Measurements from ENCODE around the gene ADAMTS6.
A peak's percentile ranks its signal among the peaks of the same experiment; 100 is the strongest.
"Not testable (repeated sequence)": the region's sequence is repeated elsewhere in the genome, so short reads cannot be mapped to it uniquely, and the experiment has no call there.

Gene ADAMTS6

DNA sequence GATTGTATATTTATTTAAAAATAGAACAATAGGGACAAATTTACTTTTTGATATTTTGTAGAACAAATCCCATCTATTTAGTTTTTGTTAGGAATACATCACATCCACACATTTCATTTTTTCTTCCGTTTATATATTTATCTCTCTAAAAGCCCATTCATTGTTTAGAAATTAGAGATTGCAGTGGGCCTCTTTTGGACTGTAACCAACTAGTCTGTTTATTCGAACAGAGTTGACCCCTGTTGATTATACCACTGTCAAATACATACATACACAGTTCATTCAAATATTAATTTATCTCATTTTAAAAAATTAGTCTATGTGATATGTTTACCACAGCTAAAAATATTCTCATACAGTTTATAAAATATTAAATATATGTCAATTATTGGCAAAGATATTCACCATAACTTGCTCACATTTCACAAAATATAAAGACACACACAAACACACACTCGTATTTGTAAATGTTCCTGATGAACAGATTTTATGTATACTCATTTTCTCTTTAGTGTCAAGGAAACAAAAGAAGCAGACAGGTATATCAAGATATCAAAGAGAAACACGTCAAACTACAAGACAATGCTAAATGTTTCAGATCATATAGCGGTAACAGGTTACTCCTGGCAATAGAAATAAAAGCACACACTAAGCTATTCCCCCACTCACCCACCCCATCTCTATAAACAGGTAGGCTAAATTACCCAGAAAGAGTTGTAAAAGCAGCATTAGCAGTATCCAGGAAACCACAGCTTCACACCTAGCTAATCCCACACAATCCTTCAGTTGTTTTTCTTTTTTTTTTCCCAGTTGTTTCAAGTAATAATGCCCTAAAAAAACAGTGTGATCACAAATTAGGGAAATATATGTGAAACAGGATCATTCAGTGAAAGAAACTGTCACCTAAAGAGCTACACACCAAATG lies 283.9 kb downstream of the ADAMTS6 start:
- no peak for DNase-seq (ENCODE audit: low read depth)

DNA sequence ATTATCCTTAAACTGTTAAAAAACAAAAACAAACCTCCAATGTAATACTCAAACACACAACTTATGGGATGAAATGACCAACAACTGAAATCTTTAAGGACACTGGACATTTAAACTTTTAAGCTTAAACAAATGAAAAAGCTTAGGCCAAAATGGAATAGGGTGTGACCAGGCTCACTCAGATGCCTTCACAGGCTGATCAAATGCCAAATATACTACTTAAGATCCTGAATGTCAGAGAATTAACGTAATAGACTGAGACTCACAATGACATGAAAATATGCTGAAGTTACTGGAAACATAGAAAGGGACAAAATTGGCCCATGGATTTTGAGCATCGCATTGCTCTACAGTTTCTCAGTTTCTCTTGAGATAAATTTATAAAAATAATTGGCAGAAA lies 286.8 kb downstream of the ADAMTS6 start:
- no peak for DNase-seq (ENCODE audit: low read depth)

DNA sequence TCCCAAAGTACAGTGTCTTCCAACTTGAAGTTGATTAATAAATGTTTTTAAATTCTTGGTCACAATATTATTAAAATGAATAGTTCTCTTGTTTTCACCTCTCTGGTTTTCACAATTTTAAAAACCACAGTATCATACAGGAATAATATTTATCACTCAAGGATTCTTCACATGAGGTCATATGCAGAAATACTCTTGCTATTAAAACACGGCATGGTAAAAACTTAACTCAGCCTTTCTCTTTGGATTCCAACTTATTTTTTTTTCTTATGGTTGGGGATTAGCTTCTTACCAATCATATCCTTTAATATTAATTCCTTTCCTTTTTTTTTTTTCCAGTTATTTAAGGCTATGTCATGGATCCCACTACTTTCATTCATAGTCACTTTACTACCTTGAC lies 289.4 kb downstream of the ADAMTS6 start:
- no peak for DNase-seq (ENCODE audit: low read depth)

DNA sequence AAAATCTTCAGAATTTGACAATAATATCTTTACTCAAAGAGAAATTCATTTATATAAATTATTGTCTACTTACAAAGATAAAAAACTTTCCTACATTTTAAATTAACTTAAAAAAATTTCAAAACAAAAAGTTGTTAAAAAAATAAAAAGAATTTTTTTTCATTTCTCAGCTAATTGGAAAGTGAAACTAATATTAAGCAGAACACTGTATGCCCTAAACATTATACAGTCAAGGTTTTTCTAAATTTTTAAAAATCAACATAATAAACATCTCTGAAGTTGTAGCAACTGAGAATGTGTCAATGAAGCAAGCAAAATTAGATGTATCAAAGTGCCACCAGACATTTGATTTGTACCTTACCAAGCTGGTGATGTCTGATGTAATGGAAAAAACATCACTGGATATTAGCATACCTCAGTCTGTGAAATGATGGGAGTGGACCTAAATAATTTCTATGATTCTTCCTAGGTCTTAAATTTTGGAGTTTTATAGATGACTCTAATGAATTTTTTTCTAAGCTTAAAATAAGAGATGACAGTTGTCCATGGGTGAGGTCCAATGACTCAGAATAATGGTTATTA lies 290.1 kb downstream of the ADAMTS6 start:
- no peak for DNase-seq (ENCODE audit: low read depth)

DNA sequence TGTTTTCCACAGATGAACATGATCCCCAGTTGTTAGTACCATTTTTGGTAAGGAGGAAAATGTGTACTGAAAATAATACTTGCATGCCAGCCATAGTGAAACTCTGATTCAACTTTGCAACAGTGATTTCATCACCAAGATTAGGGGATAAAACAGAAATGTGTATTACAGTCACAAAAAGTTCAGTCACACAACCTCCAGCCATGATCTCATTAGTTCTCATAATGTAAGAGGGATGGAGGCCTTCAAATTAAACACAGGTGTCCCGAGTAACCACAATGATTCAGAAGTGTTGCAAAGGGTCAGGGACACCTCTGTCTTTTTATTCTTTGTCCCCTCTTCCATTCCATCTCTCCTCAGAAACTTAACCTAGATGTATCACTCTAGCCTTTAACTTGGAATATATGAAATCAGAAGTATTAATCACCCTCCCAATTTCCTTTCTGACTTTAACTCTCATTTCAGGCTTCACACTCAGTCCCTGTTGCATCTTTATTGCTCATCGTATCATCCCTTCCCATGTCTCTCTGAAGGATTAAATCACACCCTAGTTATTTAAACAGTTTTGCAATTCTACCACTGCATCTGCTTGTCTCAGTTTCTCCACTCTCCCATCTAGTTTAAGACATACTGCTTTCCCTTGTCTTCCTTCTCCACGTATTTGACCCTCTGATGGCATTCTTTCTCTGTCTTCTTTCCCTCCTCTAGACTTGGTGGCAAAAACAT lies 291.2 kb downstream of the ADAMTS6 start:
- DNase-seq (ENCODE audit: low read depth): no peak

DNA sequence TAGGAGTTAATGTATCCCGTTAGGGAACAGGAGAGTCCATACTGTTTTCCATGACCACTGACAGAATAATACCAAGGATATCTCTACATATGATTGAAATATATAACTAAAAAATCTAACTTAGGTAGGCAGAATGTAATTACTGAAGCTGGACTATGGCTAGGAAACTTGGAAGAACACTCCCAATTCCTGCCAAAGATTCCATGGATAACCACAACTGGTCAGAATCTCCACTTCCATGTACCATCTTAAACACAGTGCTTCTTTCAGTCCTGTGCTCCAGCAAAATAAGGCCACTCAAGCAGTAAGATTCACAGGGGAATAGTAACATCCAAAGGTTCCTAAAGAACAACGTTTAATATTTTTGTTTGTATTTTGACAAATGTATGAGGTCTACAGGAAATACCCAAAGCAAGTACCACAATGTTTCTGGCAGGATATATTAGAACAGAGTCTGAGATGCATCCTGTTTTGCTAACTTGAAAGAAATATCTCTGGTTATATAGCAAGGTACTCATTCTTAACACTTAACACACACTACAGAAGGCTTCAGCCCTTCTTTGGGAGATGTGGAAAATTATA lies 295.0 kb downstream of the ADAMTS6 start:
- DNase-seq (ENCODE audit: low read depth): no peak

DNA sequence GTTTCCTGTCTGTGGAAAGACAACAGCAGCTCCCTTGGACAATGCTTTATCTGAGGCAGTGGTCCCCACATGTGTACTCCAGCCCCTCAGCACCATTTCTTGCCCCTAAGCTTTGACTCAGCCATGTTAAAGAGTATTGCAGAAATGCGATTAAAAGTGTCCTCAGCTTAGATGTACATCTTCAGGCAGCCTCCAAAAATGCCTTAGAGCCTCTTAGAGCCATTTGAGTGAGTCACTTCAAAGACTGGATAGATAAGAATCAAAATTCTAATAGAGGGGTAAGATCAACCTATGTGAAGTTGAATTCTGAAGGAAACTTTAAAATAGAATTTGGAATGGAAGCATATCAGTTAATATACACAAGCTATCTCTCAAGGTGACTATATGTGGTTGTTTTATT lies 296.3 kb downstream of the ADAMTS6 start:
- DNase-seq (ENCODE audit: low read depth): no peak

DNA sequence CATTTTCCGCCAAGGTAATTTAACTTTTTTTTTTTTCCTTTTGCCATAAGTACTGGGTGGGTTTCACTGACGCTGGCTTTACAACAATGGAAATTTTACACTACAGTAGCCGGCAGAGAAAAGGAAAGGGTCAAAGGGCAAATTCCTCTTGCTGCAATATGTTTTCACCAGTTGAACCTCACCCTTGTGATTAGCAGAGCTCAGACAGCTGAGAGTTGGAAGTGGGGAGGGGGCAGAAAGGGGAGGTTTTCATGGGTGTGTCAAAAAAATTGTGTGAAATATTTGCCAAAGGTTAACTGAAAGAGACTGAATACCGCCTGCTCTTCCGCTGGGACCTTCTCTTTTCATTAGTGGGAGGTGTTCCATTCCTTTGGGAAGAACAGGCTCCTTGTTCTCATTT lies 296.9 kb downstream of the ADAMTS6 start:
- DNase-seq (ENCODE audit: low read depth): no peak

DNA sequence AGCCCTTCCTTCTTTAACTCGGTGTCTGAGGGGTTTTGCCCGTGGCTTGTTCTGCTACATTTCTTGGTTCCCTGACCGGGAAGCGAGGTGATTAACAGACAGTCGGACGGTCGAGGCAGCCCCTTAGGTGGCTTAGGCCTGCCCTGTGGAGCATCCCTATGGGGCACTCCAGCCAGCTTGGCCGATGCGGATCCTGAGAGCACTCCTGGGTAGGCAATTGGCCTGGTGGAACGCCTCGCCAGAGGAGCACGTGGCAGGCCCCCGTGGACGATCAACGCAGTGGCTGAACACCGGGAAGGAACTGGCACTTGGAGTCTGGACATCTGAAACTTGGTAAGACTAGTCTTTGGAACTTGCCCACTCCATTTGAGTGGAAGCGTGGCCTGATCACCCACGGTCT lies 307.5 kb downstream of the ADAMTS6 start:
- not testable (repeated sequence) for DNase-seq (ENCODE audit: low read depth)

DNA sequence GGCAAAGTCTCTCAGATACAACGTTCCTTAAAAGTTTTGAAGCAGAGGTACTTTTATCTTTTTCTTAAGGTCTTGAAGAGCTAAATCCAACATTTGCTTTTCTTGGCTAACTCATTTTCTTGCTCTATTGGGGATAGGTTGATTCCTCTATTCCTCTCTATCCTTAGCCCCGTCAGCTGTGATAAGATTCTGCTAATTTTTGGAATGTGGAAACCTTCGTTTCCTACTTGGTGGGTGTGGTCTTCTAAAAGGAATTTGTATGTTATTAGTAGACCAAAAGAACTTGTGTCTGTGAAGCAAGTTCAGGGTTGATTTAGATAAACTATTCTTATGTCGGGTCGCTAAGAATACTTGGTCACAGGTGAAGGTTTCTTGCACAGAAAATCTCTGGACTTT lies 308.6 kb downstream of the ADAMTS6 start:
- no peak for DNase-seq (ENCODE audit: low read depth)

DNA sequence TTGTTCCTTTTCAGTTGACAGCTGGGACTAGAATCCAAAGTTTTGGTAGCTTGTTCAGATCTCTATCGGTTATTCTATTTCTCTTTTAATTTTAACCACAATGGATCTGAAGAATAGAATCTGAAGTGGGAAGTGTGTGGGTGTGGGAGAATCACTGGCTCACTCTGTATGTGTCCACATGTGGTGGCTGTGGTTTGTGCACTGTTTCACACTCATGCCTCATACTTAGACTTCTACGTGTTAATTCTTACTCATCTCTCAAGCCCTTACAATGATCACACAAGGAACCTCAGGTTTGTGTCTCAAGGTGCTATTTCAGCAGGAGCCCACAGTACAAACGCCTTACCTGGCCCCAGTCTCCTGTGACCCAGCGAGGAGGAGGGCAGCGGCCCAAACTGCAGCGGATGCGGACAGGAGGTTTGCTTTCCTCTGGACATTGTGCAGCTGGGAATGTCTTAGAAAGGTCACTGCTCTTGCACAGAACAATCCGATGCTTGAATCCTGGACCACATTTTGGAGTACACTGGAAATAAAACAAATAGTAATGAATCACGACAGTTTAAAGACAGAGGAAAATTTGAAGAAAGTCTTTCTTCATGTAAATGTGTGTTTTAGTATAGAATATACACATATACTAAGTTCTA lies 309.1 kb downstream of the ADAMTS6 start:
- DNase-seq (ENCODE audit: low read depth): peak; percentile 17

DNA sequence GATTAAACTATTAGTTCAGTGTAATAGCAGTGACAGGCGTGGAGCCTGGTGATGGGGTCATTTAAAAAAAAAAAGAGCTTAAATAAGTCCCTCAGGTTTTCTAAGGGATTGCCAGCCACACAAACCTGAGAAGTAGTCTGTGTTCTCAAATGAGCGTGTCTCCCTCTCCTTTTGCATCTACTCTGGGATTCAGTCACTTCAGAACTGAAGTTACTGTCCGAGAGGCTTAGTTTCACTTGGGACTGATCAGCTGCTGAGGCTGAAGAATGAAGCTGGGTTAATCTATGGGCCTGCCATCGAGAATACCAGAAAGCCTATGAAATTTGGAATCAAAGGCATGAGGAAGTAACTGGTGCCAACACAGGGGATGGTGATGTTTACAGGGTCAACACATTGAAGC lies 310.1 kb downstream of the ADAMTS6 start:
- DNase-seq (ENCODE audit: low read depth): no peak

DNA sequence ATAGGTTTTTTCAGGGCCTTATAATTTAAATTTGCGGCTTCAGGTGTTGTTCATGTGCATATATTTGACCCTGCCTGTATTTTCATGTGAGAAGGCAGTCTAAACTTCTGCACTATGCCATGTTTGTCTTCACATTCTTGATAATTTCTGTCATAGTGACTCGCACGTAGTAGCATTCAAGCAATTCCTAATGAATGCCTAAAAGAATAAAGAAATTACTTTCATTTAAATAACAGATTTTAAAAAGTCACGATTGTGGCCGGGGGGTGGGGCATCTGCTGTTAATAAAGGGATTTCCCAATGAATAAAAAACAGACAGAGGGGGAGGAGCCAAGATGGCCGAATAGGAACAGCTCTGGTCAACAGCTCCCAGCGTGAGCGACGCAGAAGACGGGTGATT lies 318.0 kb downstream of the ADAMTS6 start:
- no peak for DNase-seq (ENCODE audit: low read depth)

DNA sequence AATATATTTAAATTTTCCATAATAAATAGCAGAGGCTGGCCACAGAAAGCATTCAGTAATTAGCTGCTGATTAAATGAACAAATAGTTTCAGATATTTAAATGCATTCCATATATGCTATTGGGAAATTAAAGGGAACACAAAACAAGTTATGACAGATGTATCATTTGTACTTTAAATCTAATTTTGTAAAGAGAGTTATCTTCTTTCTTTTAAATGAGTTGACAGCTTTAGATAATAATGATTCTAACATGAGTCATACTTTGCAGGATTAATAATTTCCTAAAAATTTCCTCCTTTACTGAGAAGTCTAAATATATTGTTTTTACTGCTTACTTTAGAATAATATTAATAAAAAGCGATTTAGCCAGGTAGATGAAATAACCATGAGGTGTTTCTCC lies 320.1 kb downstream of the ADAMTS6 start:
- DNase-seq (ENCODE audit: low read depth): no peak

DNA sequence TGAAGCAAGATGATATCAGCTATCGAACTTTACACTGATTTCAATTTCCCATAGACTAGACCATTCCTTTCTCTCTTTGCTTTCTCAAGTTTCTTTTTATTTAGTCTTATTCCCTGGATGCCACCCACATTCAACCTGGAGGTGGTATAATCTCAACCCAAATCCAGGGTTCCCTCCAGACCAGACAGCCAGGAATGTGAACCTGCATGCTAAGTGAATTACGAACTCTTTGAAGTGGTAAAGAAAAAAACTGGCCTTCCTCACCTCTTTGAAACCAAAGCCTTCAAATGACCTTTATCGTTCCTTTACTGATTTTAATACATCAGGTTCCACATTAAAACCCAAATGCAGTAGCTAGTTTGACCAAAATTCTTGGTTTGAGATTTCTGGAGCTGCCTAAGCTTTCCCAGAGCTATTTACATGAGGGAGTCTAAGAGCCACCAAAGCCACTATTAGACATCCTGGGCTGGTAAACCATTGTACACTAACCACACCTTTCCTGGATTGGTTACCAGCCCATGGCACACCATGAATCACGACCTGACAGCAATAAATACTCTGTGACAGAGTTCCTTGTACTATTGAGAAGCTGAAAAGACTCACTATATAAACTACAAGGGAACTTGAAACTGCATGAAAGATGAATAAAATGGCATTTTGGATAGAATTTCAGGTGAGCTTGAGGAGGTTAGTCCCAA lies 323.7 kb downstream of the ADAMTS6 start:
- no peak for DNase-seq (ENCODE audit: low read depth)

DNA sequence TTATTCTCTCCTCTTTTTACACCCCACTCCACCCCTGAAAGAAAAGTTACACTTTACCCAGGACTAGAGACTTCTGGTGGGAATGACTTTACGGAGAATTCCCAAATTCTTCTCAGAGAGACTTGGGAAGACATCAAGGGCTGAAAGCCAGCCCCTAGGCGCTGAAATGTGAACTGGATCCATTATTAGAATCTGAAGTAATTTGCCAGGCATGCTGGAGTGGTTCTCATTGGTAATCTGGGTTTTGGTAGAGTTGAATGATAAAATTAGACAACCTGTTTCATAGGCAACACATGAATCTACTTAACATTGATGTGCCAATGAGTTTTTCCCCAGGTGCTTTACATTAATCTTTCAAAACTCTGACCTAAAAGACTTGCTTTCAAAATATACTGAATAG lies 324.8 kb downstream of the ADAMTS6 start:
- no peak for DNase-seq (ENCODE audit: low read depth)

DNA sequence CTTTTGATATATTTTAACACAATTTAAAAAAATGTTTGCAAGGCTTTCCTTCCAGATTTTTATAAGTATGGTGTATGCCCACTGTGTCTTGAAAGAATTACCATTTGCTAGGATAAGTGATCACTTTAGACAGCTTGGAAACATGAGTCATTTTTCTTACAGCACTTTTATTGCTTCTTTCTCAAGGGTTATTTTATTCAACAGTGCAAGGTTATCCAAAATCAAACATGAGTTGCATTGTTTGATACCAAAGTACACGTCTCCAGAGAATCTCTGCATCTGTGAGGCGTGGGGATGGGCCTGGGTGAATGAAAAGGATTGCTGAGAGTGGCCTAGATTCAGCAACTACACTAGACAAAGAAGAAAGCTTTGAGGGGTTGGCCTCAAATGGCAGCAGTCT lies 329.6 kb downstream of the ADAMTS6 start:
- DNase-seq (ENCODE audit: low read depth): no peak

DNA sequence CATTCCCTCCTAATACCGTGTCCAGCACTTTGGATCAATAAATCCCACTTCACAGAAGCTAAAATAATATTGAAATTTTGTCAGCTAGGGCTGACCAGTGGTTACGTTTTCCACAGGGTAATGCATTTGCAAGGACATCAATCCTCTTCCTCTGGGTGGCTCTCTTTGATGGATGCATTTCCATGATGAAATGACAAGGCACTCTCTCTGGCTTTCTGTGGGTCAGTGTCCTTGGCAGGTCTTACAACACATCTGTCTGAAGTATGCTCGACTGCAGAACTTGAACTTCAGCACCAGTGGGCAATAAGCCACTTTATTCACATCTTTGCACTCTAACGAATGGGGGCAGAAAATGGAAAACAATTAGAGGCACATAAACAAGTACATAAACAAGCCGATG lies 330.1 kb downstream of the ADAMTS6 start:
- no peak for DNase-seq (ENCODE audit: low read depth)

DNA sequence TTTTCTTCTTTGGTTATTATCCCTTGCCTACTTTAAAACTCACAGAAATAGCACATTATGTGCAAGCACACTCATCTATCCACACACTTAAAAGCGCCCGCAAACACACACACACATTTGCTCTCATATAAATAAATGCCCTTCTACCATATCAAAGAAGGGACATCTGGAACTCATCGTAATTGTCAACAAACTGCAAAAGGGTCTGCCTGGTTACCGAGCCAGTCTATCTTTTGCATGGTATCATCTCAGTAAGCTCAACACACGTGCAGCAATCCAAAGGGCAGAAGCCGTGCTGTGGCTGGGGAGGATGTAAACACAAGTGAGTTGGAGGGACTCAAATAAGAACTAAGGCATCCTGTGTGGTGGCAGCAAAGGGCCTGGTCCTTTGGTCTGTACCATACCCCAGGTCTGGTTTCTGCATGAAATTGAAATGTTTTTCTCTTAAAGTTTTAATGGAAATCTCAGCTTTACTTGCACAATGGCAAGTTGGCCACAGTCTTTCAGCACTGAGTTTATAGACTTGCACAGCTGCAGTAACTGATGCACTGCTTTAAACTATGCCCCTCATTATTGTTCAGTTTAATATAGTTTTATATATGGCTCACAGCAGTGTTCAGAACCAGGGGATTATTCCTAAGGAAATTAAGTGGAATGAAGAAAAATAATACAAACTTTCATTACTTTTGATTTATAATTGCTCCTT lies 331.0 kb downstream of the ADAMTS6 start:
- DNase-seq (ENCODE audit: low read depth): no peak

DNA sequence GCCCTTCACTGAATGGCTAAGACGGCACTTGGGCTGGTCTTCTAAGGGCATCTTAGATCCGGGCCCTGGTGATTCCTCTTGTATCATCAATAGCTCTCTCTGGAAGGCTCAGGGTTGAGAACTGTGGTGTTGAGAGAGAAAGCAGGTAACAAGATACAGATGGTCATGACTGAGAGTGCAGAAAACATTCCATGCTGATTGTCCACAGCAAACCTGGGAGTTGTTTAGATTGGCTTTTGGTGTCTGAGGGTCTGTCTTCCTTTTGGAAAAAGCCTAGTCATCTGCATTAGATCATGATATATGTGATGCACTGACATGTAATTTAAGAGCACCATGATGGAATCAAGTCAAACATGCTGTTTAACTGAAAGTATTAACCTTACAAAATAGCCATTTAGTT lies 331.9 kb downstream of the ADAMTS6 start:
- no peak for DNase-seq (ENCODE audit: low read depth)

All from activated gamma-delta T cell treated with anti-CD3 and anti-CD28 coated beads, Interleukin-2, amount 50 U/mL, for 16 hours (primary cell).